HG03432 (cell line): ENCODE results near the gene POLD1.
"Not testable (repeated sequence)": the region's sequence is repeated elsewhere in the genome, so short reads cannot be mapped to it uniquely, and the experiment has no call there.

Experiments
- ATAC-seq: cut with Tn5 transposase; IDR thresholded peaks from one replicate; pipeline ENCODE4 v1.9.1; 2021; ENCODE audit warnings: mild to moderate bottlenecking, moderate library complexity; ENCODE audit not compliant: unreplicated experiment

POLD1 gene

DNA sequence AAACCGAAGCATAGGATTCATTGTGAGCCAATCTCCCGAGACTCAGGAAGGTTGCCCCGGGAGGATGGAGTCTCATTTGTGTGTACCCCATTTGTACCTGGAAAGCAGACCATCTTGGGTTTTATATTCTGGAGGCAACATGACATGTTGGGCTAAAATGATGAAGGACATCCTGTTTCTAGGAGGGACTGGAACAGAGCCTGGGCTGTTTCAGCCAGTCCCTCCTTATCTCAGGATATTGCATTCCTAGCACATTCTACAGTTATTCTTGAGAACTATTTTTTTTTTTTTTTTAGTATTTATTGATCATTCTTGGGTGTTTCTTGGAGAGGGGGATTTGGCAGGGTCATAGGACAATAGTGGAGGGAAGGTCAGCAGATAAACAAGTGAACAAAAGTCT, 6.1 kb downstream of the POLD1 start:
- not testable (repeated sequence) for ATAC-seq

DNA sequence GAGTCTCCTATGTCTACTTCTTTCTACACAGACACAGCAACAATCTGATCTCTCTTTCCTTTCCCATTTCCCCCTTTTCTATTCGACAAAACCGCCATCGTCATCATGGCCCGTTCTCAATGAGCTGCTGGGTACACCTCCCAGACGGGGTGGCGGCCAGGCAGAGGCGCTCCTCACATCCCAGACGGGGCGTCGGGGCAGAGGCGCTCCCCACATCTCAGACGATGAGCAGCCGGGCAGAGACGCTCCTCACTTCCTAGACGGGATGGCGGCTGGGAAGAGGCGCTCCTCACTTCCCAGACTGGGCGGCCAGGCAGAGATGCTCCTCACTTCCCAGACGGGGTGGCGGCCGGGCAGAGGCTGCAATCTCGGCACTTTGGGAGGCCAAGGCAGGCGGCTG, 6.8 kb downstream of the POLD1 start:
- not testable (repeated sequence) for ATAC-seq

DNA sequence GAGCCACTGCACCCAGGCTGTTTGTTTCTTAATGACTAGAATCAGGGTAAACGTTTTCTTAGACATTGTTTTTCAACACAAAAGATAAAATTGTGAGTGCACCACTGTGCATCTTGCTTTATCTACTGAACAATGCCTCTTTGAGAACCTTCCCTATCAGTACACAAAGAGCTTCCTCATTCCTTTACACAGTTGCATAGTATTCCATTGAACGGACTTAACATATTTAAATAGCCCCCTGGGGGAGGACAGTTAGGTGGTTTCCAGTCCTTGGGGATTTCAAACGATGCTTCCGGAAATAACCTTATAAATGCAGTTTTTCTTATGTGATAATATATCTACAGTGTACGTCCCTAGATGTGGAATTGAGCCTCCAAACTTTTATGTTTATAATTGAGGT, 8.6 kb downstream of the POLD1 start:
- no peak for ATAC-seq

DNA sequence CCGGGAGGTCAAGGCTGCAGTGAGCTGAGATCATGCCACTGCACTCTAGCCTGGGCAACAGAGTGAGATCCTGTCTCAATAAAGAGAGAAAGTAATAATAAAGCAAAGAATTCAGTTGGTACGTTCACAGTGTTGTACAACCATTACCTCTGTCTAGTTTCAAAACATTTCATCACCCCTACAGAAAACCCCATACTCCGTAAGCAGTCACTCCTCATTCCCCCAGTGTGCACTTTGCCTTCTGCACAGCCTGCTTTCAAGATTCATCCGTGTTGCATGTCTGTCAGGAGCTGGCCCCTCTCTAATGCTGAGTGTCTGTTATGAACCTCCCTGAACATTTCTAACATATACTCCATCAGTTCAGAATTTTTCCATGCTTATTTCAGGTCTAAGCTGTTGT, 9.4 kb downstream of the POLD1 start:
- ATAC-seq = no peak

DNA sequence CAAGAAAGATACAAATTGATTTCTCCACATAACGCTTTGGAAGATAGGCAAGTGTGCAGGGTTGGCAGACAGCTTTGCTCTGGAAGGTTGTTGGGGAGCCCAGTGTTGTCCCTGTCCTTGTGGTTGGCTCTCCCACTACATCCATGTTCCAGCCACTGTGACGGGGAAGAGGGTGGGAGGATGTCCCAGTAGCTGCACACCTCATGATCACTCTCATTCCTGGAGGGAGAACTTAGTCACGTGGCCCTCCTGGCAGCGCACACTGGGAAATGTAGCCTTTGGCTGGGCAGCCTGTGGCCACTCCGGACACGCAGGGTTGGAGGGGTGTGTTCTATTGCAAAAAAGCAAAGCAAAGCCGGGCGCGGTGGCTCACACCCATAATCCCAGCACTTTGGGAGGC, 9.9 kb downstream of the POLD1 start:
- no peak for ATAC-seq

DNA sequence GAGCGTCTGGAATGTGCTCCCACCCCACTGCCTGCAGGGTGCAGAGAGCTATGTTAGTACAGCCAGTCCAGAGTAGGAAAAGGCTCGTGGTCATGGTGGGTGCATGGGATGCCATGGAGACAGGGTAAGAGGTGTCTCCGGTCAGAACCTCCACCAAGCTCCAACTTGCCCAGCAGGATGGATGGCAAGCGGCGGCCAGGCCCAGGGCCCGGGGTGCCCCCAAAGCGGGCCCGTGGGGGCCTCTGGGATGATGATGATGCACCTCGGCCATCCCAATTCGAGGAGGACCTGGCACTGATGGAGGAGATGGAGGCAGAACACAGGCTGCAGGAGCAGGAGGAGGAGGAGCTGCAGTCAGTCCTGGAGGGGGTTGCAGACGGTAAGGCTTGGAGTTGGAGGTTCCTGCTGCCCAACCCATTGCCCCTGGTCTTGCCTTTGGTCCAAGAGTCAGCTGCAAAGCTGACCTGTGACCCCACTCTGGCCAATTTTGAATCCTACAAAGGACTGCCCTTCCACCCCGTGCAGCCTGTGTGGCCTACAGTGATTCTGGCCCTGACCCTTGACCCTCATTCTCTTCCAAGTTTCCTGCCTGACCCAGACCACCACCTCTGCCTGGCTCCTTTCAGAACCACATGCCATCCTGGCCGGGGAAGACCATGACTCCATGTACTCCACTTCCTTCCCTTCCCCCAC, 14.7 kb downstream of the POLD1 start:
- ATAC-seq = no peak

DNA sequence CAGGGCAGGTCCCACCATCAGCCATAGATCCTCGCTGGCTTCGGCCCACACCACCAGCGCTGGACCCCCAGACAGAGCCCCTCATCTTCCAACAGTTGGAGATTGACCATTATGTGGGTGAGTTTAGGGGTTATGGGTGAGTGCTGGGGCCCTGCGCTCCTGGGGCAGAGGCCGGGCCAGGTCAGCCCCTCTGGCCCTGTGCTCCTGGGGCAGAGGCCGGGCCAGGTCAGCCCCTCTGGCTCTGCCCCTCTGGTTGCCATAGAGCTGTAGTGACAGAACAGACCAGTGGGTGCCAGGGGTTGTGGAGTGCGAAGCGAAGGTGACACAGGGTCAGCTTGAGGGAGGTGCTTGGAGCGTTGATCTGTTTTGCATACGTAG, 15.2 kb downstream of the POLD1 start:
- ATAC-seq = no peak

DNA sequence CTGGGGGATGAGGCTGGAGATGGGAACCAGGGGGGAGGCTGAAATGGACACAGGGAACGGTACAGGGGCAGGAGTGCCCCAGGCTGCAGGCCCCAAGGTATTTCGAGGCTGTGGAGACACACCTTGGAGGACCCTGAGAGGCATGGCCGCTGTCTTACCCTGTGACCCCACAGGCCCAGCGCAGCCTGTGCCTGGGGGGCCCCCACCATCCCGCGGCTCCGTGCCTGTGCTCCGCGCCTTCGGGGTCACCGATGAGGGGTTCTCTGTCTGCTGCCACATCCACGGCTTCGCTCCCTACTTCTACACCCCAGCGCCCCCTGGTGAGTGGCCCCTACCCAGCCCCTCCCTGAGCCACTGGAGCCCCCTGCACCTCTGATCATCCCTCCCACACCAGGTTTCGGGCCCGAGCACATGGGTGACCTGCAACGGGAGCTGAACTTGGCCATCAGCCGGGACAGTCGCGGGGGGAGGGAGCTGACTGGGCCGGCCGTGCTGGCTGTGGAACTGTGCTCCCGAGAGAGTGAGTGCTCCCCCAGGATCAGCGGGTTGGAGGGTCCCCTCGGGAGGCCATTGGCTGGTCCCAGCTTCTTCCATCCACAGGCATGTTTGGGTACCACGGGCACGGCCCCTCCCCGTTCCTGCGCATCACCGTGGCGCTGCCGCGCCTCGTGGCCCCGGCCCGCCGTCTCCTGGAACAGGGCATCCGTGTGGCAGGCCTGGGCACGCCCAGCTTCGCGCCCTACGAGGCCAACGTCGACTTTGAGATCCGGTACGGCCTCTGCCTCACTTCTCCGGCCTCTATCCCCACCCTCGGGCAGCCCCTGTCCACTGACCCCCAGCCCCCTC, 17.7 kb downstream of the POLD1 start:
- ATAC-seq = no peak

DNA sequence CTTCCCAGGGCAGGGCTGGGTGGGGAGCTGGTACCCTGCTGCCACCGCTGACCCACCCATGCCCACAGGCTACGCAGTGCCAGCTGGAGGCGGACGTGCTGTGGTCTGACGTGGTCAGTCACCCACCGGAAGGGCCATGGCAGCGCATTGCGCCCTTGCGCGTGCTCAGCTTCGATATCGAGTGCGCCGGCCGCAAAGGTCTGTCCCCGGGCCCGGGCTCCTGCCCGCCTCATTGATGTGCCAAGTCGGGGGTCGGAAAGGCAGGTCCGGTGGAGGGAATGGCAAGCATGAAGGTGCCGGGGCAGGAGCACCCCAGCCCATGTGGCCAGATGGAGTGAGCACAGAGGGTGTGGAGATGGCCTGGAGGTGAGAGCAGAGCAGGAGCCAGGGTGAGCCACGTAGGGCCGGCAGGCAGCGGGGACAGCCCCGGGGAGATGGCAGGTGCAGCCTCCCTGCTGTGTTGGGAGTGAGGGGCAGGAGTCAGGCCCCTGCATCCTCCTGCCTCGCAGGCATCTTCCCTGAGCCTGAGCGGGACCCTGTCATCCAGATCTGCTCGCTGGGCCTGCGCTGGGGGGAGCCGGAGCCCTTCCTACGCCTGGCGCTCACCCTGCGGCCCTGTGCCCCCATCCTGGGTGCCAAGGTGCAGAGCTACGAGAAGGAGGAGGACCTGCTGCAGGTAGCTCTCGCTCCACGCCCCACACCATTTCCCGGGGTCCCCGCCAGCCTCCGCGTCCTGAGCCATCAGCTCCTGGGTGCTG, 18.6 kb downstream of the POLD1 start:
- no peak for ATAC-seq

DNA sequence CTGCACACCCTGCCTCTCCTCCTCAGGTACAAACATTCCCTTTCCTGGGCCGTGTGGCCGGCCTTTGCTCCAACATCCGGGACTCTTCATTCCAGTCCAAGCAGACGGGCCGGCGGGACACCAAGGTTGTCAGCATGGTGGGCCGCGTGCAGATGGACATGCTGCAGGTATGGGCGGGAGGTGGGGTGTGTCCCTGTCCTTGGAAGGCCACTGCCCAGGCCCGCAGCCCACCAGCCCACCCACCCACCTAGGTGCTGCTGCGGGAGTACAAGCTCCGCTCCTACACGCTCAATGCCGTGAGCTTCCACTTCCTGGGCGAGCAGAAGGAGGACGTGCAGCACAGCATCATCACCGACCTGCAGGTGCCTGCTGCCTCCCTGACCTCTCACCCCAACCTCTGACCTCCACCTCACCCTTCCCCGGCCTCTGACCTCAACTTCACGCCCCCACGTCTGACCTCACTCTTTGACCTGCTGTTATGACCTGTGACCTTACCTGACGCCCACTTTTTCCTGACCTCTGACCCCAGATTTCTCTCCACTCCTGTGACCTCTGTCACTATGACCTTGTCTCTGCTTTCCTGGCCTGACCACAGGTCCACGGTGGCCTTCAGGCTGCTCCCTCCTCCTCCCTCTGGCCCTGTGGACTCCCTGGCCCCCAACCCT, 22.1 kb downstream of the POLD1 start:
- no peak for ATAC-seq

DNA sequence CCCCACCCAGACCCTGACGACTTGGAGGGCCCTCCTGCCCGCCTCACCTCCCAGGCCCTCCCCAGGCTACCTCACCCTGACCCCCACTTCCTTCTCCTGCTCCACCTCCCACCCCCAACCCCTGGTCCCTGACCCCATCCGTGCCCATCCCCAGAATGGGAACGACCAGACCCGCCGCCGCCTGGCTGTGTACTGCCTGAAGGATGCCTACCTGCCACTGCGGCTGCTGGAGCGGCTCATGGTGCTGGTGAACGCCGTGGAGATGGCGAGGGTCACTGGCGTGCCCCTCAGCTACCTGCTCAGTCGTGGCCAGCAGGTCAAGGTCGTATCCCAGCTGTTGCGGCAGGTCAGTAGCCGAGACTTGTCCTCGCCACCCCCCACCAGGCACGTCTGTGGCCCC, 22.7 kb downstream of the POLD1 start:
- ATAC-seq = no peak

DNA sequence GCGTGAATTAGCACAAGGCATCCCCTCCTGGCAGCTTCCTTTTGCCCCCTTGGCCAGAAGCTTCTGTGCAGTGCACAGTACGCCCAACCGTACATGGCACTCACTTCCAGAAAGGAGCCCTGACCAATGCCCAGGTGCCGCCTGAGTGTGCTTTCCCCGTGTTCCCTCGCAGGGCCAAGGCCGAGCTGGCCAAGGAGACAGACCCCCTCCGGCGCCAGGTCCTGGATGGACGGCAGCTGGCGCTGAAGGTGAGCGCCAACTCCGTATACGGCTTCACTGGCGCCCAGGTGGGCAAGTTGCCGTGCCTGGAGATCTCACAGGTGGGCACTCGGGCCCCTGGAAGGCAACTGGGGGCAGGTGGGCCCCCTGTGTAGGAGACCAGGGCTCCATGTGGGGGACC, 25.2 kb downstream of the POLD1 start:
- no peak for ATAC-seq

DNA sequence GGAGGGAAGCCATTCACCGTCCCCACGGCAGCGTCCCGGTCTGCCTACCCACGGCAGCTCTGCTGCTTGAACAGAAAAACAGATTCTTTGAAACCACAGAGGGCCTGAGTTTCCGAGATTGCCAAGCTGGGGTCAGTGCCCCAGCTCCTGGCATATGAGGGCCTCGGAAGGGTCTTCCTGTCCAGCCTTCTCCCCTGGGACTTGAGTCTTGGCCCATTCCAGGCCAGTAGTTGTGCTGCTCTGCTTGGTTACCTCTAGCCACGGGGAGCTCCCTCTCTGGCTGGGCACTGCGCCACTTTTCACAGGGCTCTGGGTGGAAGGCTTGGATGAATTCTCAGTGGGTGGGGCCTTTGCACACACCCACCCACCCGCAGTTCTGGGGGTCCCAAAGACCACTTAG, 26.0 kb downstream of the POLD1 start:
- ATAC-seq = no peak

DNA sequence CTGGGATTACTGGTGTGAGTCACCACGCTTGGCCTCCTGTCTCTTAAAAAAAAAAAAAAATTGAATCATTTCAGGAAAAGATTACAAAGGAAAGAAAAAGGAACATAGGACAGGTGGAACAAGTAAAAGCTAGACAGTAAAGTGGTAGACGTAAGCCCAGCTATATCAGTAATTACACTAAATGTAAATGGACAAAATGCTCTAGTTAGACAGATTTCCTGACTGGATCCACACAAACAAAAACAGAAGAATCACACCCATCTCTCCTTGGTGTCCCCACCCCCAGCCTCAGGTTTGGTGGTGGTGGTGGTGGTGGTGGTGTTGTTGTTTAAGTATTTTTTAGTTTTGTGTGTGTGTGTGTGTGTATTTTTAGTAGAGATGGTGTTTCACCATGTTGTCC, 28.3 kb downstream of the POLD1 start:
- no peak for ATAC-seq

DNA sequence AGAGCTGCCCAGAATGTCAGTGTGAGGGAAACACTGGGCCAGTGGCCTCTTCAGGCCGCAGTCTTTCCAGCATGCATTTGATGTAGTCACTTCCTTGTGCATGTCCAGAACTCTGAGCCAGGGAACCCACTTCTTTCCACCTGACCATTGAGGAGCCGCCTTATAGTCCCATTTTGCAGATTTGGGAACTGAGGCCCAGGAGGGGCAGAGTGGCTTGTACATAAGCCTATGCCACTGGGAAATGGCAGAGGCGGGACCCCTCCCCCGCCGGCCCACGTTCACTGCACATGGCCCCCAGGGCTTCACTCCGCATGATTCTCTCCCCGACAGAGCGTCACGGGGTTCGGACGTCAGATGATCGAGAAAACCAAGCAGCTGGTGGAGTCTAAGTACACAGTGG, 28.9 kb downstream of the POLD1 start:
- no peak for ATAC-seq

DNA sequence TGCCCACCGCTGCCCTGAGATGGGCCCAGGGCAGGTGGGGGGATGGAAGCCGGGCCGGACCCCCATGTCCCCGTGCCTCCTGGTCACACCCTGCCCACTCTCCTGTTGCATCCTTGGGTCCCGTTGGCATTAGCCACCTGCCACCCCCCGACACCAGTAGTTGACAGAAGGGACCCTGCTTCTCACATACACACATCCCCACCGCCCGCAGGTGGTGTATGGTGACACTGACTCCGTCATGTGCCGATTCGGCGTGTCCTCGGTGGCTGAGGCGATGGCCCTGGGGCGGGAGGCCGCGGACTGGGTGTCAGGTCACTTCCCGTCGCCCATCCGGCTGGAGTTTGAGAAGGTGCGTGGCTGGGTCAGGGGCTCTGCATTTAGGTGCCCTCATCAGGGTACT, 29.4 kb downstream of the POLD1 start:
- no peak for ATAC-seq

DNA sequence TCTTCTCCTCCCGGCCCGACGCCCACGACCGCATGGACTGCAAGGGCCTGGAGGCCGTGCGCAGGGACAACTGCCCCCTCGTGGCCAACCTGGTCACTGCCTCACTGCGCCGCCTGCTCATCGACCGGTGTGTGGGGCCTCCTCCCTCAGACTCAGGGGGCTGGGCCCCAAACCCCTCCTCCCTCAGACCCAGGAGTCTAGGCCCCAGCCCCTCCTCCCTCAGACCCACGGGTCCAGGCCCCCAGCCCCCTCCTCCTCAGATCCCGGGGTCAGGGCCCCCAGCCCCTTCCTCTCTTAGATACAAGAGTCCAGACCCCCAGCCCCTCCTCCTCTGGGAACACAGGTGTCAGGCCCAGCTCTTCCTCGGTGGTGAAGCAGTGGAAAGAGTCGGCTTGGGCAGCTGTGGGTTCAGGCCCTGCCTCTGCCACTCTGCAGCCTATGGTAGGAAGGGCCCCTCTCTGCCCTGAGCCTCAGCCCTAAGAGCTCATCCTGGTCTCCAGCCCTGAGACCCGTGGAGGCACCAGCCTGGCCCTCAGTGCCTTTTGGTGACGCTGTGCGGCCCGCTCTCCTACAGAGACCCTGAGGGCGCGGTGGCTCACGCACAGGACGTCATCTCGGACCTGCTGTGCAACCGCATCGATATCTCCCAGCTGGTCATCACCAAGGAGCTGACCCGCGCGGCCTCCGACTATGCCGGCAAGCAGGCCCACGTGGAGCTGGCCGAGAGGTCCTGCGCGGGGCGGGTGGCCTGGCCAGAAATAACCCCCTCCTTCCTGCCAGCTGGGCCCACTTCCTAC, 30.9 kb downstream of the POLD1 start:
- peak; percentile 32 for ATAC-seq

DNA sequence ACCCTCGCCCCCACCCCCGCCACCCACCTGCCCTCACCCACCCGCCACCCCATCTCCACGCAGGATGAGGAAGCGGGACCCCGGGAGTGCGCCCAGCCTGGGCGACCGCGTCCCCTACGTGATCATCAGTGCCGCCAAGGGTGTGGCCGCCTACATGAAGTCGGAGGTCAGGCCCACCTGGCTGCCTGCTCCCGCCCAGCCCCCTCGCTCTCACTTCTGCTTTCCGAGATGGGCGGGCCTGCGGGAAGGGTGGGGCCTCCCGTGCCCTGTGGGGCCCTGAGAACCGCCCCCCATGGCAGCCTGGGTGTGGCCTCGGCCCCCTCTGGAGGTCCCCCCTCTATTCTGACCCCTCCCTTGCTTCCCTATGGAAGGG, 31.5 kb downstream of the POLD1 start:
- peak; percentile 50 for ATAC-seq

DNA sequence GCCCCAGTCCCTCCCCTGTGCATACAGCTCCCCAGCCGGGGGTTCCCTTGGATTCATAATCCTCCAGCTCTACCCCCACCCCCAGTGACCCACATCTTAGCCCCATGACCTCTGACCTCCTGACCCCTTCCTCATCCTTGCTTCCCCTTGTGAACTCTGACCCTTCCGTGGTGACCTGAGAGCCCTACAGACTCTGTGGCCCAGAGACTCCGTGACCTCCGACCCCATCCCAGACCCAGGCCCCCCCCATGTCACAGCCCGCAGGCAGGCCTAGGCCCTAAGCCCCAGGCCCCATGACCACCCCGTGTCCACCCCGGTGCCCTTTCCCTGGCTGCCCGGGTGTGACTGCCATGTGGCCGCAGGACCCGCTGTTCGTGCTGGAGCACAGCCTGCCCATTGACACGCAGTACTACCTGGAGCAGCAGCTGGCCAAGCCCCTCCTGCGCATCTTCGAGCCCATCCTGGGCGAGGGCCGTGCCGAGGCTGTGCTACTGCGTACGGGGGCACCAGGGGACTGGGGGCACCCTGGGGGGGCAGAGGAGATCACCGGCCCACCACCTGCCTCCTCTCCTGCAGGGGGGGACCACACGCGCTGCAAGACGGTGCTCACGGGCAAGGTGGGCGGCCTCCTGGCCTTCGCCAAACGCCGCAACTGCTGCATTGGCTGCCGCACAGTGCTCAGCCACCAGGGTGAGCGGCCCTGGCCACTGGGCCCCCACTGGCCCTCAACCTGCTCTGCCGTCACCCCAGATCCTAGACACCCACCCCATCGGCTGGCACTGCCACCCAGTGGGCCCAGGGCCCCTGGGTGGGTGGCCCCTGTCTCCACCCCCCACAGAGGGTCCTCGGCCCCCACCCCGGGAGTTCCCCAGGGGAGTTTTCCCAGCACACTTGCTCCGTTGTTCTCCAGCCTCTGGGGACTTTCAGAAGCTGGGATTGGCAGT, 32.2 kb downstream of the POLD1 start:
- ATAC-seq = no peak
